Measurements from ENCODE around the gene BDH2. TPM values are rescaled to one million over a fixed set of nuclear protein-coding genes. Genes with fewer than 3 reads are reported as not detected.

BDH2 gene
- total and polyA plus RNA-seq, 12 donors = 20.2 to 27.2 (median 24.5) TPM

DNA sequence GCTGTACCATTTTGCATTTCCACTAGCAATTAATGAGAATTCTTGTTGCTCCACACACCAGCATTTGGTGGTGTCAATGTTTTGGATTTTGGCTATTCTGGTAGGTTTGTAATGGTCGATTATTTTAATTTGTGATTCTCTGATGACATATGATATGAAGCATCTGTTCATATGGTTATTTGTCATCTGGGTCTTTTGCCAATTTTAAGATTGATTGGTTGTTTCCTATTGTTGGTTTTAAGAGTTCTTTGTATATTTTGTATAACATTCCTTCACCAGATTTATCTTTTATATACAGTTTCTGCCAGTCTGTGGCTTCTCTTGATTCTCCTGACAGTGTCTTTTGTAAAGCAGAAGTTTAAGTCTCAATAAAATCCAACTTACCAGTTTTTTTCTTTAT, 18.5 kb upstream of the BDH2 start:
- Histone ChIP-seq H3K27me3 (no peaks in the 10 kb centered on the region), H3K4me1 (no peaks in the 10 kb centered on the region), H3K36me3 (peaks cover 0 to 12% (median 0%) of the 10 kb centered on the region in 9 donors), H3K9me3 (no peaks in the 10 kb centered on the region), H3K4me3 (no peak overlapping the region), H3K27ac (no peak overlapping the region)
- 91 to 92% methylated on average over 1 of the region's 1 CpG for WGBS, 2 donors
- ATAC-seq (no peak), DNase-seq (no peak)
- TF ChIP-seq, protein P1, sequence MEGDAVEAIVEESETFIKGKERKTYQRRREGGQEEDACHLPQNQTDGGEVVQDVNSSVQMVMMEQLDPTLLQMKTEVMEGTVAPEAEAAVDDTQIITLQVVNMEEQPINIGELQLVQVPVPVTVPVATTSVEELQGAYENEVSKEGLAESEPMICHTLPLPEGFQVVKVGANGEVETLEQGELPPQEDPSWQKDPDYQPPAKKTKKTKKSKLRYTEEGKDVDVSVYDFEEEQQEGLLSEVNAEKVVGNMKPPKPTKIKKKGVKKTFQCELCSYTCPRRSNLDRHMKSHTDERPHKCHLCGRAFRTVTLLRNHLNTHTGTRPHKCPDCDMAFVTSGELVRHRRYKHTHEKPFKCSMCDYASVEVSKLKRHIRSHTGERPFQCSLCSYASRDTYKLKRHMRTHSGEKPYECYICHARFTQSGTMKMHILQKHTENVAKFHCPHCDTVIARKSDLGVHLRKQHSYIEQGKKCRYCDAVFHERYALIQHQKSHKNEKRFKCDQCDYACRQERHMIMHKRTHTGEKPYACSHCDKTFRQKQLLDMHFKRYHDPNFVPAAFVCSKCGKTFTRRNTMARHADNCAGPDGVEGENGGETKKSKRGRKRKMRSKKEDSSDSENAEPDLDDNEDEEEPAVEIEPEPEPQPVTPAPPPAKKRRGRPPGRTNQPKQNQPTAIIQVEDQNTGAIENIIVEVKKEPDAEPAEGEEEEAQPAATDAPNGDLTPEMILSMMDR (IDR thresholded peaks at IDR 0.05) = no peak
- intact Hi-C loops (cut with DNase I) = no loop called here

DNA sequence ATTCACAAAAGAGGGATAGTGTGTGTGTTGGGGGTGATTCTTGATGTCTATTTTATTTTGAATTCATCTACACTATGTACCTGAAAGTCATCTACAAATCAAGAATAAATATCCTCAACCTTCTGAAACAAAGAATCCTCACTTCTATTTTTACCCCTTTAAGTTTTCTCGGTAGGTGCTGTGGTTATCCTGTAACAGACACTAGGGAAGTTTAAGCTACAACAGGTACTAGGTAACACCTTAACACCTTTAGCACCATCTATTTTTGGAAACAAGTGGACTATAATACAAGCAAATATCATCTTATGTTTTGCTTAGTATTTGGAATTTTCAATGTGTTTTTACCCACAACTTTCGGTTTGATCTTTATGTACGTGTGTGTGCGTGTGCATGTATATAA, 12.0 kb upstream of the BDH2 start:
- WGBS, 2 donors = 81 to 97% methylated on average over 4 of the region's 4 CpGs
- no peaks in the 10 kb centered on the region for H3K4me1 ChIP-seq
- TF ChIP-seq, protein P1 (IDR thresholded peaks at IDR 0.05) = no peak
- no peaks in the 10 kb centered on the region for H3K27me3 ChIP-seq
- no peak for DNase-seq
- no peak overlapping the region for H3K4me3 ChIP-seq
- no peak for ATAC-seq
- intact Hi-C loops (cut with DNase I) = no loop called here
- H3K27ac ChIP-seq = no peak overlapping the region
- peaks cover 0 to 45% (median 0%) of the 10 kb centered on the region in 9 donors for H3K36me3 ChIP-seq
- no peaks in the 10 kb centered on the region for H3K9me3 ChIP-seq

DNA sequence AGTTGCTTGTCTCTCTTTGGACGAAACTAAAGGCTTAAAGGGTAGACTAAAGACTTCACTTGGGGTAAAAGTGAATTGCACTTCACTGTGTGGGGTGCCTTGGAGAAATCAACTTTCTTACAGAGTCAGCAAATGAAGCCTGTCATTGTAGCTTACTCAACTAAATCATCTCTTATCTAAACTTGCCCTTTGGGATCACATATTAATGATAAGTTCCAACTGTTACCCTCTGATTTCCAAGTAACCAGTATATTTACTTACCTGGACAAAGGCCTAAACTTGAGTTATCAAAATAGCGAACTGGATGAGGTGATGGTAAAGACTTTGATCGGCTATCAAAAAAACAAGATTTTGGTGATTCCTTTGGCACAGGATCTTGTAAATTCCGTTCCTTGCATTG, 8.9 kb upstream of the BDH2 start:
- Histone ChIP-seq H3K27me3 (no peaks in the 10 kb centered on the region), H3K4me3 (no peak overlapping the region), H3K4me1 (no peaks in the 10 kb centered on the region), H3K36me3 (peaks cover 0 to 45% (median 0%) of the 10 kb centered on the region in 9 donors), H3K27ac (no peak overlapping the region), H3K9me3 (no peaks in the 10 kb centered on the region)
- DNase-seq (no peak), ATAC-seq (no peak)
- TF ChIP-seq, protein P1 (IDR thresholded peaks at IDR 0.05) = no peak
- WGBS, 2 donors = 93 to 95% methylated on average over 4 of the region's 4 CpGs
- intact Hi-C loops (cut with DNase I) = loop anchor here in 1 of 10 donors (10.0 kb wide), 1 partner anchor 654 kb away; no protein-coding TSS in a partner anchor

DNA sequence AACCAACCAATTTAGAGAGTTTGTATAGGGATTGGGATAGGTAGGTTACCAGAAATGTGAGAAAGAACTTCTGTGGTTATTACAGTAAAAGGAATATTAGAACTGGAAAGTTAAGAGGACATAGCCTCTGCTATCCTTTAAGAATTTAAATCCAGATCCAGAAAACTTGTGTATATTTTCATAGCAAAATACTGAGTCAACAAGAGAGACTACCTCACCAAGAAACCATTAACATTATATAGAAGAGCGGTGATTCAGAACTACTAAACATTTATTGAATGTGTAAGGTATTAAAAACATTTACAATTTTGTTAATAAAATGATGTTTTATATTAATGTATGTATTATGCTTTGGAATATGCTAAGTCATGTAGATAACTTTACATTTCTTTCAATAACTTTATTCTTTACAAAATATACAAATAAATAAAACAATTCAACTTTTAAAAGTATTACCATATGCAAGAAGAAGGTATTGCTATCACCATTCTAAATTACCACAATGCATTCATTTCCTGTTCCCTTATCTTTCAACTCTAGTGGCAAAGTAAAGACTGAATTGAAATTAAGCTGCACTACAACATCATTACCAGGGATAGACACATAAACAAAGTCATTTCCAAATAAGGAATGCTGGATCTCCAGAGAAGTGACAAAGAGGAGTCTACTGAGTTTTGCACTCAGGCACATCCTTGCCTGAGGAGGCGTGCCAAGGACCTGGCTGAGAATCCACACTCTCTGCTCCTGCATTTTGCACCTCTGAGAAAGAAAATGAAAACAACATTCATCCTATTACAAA, 6.1 kb upstream of the BDH2 start:
- WGBS, 2 donors = 97 to 98% methylated on average over 2 of the region's 2 CpGs
- Histone ChIP-seq H3K27ac (no peak overlapping the region), H3K27me3 (no peaks in the 10 kb centered on the region), H3K4me3 (no peak overlapping the region), H3K9me3 (no peaks in the 10 kb centered on the region), H3K4me1 (no peaks in the 10 kb centered on the region), H3K36me3 (peaks cover 0 to 40% (median 0%) of the 10 kb centered on the region in 9 donors)
- DNase-seq = no peak
- no peak for ATAC-seq
- TF ChIP-seq, protein P1 (IDR thresholded peaks at IDR 0.05) = no peak
- intact Hi-C loops (cut with DNase I) = loop anchor here in 1 of 10 donors (10.0 kb wide), 1 partner anchor 651 kb away; no protein-coding TSS in a partner anchor
